GM04503 (cell line): ENCODE data around the gene IDUA.

Source experiments
- DNase-seq: peaks from one replicate; pipeline ENCODE4 v3.0.0-alpha.2; 2012; ENCODE audit warnings: low read depth

The IDUA gene

DNA sequence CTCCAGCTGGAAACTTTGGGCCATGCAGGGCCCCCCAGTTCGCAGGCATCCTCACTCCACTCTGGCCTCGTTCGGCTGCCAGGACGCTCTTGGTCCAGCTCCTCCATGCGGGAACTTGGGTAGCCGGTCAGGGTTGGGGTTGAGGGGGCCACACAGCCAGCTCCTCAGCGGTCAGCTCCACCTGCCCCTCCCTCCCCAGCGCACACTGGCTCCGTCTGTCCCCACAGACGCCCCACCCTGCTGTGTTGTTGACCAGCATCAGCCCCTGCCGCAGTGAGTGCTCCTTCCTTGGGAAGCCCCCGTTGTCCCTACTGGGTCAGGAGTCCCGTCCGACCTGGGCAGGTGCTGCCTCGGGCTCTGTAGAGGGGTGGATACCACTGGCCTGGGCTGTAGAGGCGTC is 30.4 kb downstream of the IDUA start:
- no peak for DNase-seq

DNA sequence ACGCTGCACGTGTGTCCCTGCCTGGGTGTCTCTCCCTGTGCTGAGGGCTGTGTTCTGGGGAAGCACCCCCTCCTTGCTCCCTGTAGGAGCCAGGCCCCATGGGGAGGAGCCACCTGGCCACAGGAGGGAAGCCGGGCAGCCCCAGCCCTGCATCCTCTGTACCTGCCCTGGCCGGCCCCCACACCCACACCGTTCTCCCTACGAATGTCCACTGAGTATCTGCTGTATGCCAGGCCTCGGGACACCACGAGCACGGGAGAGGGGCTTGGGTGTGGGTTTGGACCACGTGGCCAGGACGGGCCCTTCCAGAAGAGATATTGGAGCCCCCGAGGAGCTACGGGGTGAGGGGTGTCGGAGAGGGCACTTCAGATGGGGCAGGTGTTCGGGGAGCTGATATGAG is 30.9 kb downstream of the IDUA start:
- DNase-seq, result no peak

DNA sequence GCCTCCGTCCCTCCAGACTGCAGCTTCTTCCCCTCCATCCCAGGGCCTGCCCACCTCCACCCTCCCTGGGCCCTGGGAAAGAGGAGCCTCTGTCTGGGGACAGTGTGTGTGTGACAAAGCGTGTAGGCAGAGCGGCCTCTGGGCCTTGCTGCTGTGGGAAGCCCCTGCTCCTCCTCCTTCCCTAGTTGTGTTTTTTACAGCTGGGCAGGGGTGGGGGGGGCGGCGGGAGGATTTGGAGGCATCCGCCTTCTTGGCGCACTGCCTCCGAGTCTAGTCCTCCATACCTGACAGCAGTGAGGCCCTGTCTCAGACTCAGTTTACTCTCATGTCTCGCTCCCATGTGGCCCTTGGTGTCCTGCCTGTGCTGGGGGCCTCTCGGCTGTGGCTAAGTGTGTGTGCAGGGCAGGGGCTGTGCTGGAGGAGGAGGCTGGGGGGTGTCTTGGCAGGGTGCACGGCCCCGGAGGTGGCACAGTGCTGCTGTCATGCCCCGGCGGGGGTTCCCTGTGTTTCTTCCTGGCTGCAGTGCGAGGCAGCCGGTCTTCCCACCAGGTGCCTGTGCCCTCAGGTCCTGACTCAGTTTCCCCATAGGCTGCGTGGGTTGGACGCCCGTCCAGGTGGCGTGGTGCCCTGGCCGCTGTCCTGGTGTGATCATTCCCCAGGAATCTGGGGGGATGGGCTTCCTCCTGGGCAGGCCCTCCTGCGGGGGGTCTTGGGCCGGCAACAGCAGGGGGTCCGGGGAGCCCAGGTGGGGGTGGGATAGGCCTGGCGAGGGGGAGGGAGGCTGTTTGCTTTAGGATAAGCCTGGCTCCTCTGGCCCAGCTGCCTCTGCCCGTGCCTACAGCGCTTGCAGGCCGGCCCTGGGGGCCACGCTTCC is 31.5 kb downstream of the IDUA start:
- no peak for DNase-seq

DNA sequence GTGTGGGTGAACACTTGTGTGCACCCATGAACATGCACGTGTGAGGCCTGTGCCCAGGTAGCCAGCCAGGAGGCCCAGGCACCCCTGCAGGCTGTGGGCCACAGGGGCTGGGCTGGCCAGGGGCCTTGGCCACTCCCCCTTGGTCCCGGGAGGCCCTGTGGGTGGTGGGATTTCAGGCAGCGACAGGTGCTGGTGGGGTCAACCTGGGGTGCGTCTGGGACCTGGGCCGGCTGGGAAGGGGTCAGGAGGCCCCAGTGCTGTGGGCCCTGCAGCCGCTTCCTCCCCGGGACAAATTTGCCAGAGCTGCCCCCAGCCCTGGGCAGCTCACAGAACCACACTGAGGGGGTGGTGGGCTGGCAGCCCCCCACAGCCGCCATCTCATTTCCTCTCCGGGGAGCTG is 32.5 kb downstream of the IDUA start:
- no peak for DNase-seq

DNA sequence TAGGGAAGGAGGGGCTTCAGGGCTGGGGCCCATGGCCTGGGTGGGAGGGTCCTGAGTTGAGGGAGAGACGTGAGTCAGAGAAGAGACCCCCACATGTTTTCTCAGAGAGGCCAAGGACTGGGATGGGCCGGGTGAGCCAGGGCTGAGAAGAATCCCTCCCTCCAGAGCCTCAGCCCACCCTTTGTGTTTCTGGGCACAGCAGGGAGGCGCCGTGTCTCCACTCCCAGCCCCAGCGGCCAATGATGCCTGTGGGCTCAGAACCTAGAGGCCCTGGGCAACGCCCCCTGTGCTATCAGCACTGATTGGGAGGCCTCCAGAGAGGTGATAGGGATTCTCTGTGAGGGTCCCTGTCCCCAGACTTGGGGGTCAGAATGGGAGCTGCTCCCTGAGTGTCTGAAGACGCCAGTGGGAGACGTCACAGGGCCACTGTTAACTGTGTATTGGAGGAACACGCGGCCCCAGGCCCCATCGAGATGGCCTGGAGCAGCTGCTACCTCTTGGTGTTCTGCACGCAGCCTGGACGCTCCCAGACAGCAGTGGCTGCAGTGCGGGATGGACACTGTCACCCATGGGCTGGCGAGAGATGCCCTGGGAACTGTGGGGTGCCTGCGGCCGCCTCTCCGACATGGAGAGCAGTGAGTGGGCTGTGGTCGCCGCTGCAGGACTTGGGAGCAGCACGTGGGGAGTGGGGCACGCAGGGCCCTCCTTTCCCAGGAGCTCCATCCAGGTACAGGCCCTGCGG is 33.1 kb downstream of the IDUA start:
- no peak for DNase-seq

DNA sequence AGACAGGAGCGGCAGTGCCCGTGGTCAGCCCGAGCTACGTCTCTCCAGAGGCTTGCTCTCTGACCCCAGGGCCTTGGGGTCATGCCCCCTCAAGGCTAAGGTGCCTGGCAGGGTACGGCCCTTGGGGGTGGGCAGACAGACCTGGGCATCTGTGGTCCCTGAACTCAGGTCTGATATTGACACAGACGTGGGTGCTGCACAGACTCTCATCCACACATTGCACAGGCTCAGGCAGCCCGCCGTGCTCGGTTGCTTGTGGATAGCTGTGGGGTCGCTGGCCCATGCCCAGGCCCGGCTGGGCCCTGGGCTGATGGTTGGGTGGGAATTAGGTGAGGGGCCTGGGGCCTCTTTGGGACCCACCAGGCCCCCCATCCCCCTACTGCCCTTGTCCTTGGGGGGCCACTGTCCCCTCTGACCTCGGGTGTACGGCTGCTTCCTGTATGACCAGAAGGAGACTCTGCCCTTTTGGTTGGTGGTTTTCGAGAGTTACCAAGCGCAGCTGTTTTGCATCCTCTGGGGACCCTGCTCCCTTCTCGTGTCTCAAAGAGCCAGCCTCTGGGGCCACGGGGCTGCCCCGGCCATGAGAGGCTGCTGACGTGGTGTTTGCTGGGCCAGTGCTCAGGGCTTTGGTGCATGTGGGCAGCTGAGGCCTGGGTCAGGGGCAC is 34.7 kb downstream of the IDUA start:
- DNase-seq, result no peak

DNA sequence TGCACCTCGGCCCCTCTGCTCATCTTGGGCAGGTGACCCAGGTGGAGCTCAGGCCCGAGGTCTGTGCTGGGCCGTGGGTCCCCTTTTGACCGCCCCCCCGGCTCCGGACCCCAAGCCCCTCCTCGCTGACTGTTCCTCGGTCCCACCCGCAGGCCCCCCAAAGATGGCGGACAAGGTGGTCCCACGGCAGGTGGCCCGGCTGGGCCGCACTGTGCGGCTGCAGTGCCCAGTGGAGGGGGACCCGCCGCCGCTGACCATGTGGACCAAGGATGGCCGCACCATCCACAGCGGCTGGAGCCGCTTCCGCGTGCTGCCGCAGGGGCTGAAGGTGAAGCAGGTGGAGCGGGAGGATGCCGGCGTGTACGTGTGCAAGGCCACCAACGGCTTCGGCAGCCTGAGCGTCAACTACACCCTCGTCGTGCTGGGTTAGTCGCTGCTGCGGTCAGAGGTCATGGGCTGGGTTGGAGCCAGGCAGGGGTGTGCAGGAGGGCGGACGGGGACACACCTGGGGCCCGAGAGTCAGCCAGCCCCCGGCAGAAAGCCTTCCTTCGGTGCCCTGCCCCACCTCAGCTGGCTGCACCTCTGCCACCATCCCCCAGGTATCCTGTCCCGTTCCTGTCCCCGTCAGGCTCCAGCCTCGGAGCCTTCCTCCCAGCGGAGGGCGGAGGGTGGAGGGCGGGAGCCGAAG is 35.4 kb downstream of the IDUA start:
- no peak for DNase-seq

DNA sequence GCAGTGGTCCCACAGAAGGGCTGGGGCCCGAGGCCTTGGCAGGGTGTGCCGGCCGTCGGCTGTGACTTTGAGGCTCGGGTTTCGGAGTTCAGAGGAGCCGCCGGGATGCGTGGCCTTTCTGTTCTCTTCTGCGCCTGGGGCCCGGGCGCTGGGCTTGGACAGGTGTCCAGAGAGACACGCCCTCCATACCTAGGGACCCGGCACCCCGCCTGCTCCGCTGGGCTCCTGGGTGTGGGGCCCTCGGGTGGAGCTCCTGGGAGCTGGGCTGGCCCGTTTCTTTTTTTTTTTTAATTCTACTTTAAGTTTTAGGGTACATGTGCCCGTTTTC is 35.9 kb downstream of the IDUA start:
- no peak for DNase-seq

DNA sequence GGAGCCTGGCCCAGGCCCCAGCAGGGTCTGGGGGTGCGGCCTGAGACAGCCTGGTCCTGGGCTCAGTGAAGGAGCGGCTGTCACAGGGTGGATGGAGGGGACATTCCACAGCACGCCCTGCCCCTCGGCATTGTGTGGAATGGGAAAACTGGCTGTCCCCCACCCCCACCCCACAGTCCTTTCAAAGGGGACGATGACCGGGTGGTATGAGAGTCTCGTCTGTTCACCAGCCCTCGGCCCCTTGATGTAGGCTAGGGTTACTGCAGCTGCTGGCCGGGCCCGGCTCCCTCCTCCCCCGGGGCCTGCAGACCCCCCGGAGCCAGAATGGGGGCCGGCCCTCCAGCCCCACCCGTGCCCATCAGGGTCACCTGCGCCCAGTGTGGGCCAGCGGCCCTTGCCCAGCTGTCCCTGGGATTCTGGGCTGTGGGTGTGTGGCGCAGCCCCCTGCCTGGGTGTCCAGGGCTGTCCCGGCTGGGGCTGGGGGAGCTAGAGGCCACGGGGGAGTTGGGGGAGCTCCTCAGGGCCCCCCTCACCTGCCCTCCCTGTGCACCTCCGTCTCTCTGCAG is 36.3 kb downstream of the IDUA start:
- no peak for DNase-seq

DNA sequence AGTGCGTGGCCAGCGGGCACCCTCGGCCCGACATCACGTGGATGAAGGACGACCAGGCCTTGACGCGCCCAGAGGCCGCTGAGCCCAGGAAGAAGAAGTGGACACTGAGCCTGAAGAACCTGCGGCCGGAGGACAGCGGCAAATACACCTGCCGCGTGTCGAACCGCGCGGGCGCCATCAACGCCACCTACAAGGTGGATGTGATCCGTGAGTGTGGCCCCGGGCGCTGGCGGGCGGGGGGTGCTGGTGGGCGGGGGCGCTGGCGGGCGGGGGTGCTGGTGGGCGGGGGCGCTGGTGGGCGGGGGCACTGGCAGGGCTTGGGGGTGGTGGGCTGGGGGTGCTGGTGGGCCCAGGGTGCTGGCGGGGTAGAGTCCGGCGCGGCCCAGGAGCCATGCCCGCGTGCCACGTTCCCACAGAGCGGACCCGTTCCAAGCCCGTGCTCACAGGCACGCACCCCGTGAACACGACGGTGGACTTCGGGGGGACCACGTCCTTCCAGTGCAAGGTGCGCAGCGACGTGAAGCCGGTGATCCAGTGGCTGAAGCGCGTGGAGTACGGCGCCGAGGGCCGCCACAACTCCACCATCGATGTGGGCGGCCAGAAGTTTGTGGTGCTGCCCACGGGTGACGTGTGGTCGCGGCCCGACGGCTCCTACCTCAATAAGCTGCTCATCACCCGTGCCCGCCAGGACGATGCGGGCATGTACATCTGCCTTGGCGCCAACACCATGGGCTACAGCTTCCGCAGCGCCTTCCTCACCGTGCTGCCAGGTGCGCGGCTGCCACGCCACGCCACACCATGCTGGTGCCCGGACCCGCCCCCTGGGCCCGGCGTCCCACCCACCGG is 37.3 kb downstream of the IDUA start:
- no peak for DNase-seq

DNA sequence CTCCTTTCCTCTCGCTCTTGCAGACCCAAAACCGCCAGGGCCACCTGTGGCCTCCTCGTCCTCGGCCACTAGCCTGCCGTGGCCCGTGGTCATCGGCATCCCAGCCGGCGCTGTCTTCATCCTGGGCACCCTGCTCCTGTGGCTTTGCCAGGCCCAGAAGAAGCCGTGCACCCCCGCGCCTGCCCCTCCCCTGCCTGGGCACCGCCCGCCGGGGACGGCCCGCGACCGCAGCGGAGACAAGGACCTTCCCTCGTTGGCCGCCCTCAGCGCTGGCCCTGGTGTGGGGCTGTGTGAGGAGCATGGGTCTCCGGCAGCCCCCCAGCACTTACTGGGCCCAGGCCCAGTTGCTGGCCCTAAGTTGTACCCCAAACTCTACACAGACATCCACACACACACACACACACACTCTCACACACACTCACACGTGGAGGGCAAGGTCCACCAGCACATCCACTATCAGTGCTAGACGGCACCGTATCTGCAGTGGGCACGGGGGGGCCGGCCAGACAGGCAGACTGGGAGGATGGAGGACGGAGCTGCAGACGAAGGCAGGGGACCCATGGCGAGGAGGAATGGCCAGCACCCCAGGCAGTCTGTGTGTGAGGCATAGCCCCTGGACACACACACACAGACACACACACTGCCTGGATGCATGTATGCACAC is 38.2 kb downstream of the IDUA start:
- DNase-seq, result no peak

DNA sequence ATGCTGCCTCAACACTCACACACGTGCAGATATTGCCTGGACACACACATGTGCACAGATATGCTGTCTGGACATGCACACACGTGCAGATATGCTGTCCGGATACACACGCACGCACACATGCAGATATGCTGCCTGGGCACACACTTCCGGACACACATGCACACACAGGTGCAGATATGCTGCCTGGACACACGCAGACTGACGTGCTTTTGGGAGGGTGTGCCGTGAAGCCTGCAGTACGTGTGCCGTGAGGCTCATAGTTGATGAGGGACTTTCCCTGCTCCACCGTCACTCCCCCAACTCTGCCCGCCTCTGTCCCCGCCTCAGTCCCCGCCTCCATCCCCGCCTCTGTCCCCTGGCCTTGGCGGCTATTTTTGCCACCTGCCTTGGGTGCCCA is 39.3 kb downstream of the IDUA start:
- DNase-seq, result no peak

DNA sequence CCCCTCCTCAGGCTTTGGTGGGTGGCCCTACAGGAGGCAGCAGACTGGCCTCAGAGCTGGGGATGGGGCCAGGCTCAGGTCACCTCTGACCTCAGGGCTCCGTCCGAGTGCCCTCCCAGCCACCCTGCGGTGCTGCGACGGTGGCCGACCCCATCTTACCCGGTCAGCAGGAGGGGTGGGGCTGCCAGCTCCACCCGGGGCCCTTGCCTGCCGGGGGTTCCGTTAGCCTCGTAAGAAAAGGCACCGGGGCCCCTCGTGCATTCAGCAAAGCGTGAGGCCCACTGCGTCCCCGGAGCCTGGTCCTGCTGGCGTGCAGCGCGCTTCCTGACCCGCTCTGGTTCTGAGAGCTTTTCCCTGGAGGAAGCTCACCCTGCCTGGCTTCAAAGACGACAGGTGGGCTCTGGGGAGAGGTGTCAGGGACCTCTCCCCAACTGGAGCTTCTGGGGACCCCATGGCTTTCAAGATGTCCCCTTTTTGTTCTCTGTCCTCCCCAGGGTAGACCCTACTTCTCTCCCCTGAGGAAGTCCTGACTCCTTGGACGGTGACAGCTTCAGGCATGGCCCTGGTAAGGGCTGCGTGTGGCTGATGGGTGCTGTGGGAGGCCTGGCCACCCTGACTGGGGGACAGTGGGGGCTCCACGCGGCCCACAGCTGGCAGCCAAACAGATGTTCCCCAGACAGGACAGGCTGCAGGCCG is 40.5 kb downstream of the IDUA start:
- no peak for DNase-seq

DNA sequence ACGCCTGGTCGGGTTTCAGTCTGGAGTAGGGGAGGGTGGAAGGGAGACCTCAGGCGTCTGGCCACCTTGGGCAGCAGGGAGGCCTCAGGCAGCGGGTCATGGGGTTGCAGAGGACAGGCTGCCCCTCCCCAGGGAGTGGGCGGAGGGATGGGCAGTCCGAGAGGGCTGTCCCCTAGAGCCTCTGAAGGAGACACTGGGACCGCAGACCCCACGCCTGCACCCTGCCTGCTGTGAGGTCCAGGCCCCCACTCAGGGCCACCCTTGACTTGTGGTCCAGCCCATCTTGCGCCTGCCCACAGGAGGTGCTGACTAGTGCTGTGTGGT is 41.0 kb downstream of the IDUA start:
- DNase-seq, result no peak

DNA sequence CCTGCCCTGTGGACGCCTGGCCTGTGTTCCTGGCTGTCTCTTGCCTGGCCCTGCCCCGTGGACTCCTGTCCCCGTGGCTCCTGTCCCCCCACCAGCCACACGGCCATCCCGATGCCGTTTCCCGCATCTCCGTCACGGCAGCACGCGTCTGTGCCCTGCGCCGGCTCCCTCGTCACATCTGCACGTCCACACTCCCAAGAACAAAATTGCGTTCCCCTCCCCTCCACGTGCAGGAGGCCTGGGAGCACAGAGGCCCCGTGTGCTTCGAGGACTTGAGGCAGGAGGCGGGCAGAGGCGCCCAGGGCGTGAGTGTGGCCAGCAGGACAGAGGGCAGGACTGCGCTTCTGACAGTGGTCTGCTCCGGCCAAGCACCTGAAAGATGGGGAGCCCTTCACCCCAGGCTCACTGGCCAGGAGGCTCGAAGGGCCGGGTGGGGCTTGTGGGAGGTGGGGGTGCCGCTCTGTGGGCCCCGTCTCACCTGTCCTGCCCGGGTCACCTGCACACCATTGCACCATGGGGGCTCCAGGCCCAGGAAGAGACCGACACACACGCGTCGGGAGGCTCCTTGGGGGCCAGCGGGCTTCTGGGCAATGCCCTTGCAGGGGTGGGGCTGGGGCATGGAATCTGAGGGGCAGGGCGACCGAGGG is 41.9 kb downstream of the IDUA start:
- DNase-seq, result no peak

DNA sequence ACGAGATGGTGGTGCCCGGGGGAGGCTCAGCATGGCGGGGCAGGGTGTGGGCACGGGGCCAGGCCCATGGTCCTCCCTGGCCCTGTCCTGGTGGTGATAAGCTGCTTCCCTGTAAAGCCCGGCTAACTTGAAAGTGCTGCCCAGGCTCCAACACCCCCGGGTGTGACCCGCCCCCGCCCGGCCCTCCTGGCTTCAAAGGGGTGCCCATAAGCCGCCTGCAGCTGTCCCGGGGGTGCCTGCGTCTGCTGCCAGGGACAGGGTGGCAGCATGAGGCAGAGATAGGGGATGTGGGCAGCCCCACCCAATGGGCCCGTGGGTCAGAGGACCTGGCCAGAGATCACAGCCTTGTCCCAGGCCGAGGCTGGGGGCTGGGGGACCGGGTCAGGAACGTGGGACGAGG is 42.7 kb downstream of the IDUA start:
- no peak for DNase-seq

DNA sequence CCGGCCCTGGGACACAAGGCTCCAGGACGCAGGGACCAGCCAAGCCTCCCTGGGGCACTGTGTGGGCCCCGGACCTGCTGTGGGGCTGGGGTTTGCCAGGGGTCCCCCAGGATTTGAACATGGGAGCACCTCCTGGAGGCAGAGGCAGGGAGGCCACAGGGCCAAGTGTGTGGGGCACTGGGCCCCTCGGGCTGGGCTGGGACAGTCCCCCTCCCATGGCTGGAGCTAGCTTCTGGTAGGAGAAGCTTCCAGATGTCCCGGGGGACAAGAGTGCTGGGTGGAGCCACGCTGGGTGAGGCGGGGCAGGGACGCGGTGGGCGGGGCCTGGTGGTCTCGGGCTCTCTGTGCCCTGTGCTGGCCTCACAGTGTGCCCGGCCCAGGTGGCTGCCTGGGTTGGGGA is 43.2 kb downstream of the IDUA start:
- DNase-seq, result no peak

DNA sequence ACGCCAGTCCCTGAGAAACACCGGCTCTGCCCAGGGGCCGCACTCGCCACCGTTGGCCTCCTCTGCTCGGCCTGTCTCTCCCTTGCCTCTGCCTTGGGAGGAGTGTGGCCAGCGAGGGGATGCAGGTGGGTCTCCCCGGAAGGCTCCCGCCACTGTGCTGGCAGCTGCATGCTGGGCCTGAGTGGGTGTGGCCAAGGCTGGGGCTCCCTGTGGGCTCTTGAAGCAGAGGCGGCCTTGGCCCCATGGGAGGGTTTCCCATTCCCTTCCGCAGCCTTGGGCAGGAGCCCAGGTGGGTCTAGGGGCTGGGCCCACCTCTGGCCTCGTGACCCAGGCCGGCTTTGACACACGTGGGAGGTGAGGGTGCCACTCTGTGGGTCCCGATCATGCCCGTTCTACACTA is 43.7 kb downstream of the IDUA start:
- DNase-seq, result no peak

DNA sequence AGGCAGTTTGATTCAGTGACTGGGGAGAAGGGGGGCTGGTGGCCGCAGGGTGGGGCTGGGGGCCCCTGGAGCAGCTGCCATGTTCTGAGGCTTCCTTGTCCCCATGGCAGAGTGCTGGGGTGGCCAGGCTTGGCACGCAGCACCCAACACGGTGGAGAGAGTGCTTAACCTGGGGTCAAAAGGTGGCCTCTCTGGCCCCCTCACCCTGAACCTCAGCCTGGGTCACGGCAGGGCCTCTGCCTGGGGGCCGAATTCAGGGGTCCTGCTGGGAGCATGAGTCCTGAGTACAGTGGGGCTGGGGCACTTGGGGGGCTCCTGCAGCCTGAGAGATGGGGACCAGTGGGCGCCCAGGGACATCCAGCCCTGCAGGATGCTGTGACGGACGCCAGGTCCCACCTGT is 44.5 kb downstream of the IDUA start:
- DNase-seq, result no peak
